Cerebellar cortex (tissue), 1 donor: ENCODE measurements around the gene SLC16A8.

Experiments used
- DNase-seq: peaks from one replicate; pipeline ENCODE4 v3.0.0-alpha.2; 2015; ENCODE audit warnings: low spot score

Gene SLC16A8

DNA sequence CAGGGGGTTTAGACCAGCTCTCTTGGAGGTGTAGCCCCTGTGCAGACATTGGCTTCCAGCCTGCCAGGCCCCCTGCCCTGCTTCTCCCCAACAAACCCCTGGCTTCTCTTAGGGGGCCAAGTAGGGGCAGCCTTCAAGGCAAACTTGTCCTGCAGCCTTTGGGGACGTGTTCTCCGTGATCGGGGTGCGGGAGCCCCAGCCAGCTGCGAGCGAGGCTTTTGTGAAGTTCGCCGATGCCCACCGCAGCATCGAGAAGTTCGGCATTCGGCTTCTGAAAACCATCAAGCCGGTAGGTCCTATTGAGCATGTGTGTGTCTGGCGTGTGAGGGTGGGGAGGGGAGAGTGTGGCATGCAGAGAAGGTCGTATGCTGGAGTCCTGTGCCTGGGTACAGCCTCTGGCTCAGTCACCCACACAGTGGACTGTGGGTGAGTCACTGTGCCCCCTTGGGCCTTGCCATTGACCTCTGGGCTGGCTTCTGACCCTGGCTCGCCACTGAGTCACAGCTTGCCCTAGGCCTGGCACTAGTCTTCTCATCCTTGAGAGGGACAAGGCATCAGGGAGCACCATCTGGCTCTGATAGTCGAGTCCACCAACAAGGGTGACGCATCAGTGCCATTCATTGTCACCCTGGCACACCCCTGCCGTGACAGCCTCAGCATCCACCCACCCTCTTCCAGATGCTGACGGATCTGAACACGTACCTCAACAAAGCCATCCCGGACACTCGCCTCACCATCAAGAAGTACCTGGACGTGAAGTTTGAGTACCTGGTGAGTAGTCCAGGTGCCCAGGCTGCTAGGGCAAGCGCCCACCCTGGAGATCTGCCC lies 11.4 kb downstream of the SLC16A8 start:
- DNase-seq: no peak

DNA sequence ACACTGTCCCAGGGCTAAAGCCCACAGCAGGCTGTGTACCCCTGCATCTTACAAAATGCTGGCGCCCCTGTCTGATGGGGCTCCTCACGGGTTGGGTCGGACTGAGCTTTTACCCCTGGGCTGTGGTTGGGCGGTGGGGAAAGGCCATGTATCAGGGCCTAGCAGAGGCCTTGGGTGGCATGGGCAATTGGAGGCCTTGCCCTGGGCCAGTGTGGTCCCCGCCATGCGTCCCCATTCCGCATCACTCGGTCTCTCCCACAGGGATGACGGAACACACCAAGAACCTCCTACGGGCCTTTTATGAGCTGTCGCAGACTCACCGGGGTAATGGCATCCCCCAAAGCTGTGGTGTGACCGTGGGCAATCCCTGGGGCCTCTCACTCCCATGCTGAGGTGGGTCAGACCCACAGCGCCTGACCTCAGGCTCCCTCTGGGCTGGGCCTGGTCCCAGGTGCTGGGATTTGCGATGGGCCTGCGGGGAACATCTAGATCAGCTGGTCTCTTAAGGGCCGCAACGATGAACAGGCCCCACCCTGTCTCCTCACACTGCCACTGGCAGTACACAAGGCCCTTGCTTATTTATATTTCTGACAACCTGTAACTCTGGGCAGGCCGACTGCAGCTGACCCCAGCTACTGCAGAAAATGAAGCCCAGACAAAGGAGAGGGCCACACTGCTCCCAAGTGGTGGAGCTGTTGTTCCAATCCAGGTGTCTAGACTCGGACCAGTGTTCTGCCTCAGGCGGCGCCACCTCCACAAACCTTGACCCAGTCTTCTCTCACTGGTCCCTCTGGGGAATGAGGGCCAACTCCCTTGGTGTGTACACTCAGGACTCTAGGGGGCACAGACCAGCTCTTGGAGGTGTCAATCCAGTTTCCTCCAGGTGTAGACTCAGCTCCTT lies 12.3 kb downstream of the SLC16A8 start:
- DNase-seq: no peak

DNA sequence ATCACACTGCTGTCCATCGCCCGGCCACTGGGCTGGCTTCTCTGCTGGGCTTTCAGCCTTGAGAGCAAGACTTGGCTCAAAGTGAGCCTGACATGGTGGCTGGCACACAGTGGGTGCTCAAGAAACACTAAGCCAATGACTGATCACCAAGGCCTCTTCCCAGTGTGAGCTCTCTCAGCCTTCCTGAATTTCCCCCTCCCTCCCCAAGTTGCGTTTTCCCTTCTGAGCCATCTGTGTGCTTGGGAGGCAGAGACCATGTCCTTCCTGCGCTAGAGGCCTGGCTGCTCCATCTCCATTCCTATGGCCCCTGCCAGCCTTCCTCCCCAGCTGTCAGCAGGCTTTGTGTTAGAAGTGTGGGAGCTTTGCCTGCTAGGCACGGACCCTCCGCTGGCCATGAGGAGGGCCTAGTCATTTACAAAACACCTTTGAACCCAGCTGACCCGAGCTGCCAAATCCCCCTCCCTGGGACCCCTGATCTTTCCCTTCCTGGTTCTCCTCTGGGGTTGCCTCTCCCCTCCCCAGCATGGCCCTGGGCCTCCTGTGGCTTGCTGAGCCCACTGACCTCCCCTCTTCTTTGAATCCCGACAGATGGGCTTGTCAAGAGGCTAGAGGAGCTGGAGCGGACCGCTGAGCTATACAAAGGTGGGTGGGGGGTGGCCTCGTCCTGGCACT lies 13.6 kb downstream of the SLC16A8 start:
- DNase-seq: peak; percentile 56

DNA sequence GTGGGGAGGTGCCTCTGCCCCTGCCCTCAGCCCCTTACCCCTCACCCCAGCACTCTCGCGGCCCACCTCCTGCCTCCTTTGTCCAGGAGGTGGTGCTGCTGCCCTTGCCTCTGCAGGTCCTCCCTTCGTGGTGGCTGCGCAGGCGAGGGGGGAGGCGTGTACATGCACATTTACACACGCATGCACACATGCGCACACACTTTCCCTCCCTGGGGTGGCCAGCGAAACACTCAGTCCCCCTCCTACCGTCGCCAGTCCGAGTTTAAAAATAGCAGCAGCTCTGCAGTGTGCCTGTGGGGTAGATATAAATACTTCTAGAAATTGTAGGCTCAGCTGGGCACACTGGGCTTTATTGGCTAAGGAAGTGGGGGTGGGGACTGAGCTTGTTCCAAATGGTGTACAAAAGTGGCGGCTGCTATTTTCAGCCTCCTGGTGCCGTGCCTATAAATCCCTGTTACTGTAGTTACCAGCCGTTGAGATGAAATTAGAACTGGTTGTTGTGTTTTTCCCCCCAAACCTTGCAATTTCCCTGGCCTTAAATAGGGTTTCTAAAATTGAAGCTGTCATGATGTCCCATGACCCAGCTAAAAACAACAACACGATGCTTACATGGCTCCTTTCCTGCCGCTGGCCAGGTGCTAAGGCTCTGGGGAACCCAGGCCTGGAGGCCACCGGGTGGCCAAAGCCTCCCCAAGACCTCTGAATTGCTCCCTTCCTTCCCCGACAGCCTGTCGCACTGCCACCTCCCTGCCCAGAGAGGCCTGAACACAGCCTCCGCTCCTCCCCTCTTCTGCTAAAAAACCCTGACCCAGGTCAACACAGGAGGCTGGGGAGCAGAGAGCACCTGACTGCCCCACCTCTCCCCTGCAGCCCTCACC lies 14.4 kb downstream of the SLC16A8 start:
- peak; percentile 92 for DNase-seq

DNA sequence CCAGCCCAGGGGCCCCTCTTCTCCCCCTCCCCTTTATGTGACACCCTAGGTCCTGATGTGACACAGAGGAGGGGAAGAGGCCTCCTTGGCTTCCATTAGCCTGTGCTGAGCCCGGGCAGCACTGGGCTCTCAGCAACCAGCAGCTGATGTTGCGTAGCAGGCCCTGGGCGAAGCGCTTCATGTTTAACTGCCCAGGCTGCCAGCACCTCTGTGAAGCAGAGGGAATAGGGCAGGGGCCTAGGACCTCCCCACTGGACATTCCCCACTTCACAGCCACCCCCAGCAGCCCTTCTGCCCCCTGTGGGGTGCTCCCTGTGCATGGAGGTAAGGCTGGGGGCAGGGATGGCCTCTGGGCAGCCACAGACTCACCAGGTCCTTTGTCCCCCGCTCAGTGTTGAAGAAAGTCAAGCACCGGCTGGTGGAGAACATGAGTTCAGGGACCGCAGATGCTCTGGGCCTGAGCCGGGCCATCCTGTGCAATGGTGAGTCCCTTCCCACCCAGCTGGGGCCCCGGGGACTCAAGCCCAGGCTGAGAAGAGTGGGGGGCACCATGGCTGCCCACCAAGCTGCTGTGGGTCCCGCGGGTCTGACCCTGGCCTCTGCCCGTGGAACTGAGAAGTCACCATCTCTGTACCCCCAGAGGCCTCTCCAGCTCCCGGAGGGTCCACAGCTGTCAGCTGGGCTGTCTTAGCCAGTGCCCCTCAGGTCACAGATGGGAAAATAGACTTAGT lies 15.2 kb downstream of the SLC16A8 start:
- no peak for DNase-seq

DNA sequence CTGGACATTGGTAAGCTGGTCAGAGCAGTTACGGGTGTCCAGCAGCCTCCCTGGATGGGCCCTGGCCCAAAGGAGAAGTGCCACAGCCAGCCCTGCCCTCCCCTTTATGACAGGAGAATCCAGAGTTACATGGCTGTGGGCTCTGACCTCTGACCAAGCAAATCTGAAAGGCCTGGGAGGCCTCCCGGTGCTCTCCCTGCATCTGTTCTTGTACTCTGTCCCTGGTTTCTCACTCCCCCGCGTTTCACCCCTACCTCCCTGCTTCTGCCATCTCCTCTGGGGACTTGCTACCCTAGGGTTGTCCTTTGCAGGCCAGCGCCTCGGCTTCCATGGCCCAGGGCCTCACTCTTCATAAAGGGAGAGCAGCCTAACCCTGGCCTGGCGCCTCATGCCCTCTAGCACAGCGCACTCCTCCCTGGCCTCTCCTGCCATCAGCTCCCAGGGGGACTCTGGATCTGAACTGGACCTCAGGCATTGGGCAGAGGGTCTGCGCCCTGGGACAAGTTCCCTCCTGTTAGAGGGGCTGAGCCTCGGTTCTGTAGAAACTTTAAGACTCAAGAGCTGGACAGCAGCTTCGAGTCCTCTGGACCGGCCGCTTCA lies 16.1 kb downstream of the SLC16A8 start:
- DNase-seq: no peak

DNA sequence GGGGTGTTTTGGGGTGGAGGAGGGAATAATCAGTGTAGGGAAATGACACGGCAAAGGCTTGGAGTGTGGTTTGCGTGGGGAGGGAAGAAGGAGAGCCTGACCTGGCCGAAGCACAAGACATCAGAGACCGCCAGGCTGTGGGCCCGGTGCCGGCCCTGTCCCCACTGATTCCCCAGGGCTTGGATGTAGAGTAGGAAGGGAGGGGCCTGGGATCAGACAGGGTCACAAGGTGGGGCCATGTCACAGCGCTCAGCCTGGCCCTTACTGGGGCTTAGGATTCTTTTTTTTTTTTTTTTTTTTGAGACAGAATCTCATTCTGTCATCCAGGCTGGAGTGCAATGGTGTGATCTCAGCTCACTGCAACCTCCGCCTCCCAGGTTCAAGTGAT lies 17.0 kb downstream of the SLC16A8 start:
- no peak for DNase-seq

DNA sequence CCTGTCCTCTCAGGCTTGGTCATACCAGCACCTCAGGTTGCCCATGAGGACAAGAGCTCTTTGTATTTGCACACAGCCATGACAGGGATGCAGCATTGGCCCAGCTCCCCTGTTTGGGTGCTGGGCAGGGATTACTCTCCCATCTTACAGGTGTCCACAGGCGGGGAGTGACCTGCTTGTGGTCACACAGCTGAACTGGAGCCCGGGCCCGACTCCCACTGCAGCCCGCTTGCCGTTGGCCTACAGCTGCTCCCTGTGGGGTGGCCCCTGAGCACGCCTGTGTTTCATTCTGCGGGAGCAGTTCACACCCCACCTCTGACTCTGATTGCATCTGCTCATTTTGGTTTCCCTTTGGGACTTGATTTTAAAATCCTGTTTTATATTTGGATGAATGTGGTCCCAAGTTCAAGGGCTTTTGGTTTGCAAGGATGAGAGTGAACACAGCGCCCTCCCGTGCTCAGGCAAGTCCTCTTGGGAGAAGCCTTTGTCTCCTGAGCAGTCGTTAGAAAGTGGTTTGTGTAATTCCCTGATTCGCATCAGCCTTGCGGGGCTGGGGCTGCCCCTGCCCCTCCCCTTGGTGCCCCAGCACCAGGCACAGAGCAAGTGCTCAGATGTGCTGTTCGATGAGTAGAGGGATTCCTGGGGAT lies 17.5 kb downstream of the SLC16A8 start:
- DNase-seq: no peak

DNA sequence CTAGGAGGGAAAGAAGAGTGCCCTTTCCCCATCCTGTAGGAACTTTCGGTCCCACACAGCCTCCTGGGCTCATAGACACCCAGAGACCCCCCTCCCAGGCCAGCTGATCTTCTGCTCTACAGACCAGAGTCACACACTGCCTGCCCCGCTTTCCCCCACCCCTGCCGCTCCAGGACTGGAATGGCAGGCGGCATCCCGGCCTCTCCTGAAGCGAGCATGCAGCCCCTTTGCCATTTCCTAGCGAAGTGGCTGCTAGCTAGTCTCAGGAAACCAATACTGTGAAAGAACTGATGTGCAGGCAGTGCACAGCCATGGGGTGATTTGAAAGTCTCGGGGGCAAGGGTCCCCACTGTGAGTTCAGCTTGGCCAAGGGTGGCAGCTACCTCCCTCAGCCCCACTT lies 18.4 kb downstream of the SLC16A8 start:
- no peak for DNase-seq

DNA sequence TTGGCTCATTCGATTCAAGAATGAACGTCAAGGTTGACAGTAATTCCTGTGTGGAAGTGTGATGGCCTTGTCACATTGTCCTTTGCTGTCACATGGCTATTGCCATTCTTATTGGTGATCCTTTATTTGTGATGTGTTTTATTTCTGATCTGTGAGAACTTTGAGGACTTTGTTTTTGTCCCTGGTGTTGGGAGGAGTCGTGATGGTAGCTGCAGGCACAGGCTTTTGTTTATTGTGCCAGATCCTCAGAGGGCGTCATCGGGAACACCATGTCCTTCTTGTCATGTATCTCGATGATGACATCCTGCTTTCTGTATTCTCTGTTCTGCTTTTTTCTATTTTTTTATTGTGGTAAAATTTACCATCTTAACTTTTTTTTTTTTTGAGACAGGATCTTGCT lies 21.2 kb downstream of the SLC16A8 start:
- no peak for DNase-seq

DNA sequence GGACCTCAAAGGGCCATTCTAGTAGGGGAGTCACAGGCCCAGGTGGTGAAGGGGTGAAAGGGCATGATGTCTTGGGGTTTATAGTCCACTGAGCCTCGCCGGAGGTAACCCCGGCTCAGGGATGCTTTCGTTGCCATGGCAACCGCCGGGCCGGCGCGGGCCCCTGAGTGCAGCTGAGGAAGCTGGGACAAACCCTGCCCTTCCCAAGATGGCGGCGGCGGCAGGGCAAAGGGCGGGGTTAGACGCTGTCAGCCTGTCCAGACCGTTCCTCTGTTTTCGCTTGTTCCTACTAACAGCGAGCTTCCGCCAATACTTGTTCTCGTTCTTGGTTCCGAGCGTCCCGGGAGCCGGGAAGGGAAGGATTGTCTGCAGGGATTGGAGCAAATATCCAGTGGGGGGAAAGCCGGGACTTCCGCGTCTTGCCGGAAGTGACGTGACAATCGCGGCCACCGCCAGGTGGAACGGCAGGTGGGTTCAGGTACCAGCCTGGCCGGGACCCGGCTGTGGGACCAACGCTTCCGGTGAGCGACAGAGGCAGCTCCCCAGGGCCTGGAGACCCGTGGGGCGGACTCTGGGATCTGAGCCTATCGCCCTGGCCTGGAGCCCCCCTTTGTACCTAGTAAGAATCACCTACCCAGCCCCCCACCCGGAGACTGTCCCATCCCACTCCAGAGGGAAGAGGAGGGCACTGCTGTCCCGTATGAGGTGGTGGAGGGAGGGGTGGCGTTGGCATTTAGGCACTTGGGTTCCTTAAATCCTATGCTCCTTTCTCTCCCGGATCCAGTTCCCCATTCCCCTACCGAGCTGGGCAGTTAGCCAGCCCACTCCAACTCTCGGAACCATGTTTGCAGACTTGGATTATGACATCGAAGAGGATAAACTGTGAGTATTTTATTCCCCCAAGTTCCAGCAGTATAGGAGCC lies 26.8 kb downstream of the SLC16A8 start, which contains the start of gene PICK1:
PICK1 (plus strand) TSS at position 436 of the 923 bp plus-strand sequence; CDS start at position 842, 406 bp downstream.
- DNase-seq: peak; percentile 99

DNA sequence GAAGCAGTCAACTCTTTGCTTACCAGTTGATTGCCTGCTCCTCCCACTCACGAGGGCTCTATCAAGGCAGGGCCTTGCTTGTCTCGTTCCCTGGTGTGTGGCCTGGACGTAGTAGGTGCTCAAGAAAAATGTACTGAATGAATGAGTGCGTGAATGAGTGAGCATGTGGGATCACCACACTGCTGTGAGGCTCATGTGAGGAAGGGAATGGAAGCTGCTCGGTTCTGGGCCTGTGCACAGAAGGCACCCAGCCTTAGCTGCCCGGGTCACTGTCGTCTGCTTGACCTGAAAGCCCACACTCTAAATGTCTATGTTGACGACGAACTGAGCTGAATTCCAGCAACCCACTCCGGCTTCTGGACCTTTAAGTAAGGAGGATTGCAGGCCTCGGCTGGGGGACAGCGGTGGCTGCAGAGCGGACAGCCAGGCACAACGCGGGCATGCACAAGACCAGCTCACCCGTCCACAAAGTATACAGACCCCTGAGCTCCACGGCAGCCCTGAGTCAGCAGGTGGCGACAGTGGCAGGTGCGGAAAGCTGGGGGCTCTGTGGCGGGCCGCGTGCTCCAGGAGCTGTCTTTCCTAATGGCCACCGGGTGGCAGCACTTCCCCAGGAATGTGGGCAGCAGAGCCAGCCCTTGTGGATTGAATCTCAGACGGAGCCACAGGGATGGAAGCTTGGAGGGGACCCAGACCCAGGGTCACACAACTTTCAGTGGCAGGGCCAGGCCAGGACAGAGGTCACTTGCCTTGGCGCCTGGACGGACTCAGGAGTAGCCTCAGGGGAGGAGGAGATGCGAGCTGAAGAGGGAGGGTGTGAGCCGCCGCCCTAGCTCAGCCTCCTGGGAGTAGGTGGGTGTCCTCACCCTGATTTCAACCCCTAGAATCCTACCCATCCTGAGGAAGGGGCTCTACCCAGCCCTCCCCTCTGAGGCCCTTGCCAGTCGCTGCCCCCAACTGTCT lies 31.8 kb downstream of the SLC16A8 start:
- peak; percentile 89 for DNase-seq

DNA sequence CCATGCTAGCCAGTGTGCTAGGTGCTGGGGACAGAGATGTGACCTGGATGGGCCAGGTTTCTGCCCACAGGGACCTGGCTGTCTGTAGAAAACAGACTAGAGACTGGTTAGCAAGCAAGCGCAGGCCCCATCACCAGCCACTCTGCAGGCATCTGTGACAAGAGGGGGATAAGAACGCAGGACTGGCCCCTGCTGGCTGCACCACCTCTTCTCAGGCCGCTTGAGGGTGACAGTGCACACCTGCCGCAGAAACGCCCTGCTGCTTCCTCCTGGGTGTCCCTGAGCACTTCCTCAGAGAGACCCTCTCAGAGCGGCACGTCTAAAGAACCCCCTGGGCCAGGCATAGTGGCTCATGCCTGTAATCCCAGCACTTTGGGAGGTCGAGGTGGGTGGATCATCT lies 32.7 kb downstream of the SLC16A8 start:
- no peak for DNase-seq

DNA sequence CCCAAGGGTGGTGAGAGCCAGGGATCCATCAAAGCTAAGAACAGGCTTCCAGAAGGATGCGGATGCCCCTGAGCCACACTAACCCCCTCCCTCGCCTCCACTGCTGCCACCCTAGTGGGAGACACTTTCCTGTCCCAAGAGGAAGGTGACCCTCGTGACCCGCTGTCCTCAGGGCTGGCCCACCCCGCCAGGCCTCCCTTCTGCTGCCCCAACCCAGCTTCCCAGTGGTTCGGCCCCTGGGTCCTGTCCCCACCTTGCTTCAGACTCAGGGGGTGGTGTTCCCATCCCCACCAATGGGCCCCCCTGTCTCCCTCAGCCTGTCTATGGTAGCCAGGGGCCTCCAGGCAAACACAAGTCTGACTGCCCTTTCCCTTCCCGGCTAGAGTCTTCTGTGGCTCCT lies 33.3 kb downstream of the SLC16A8 start:
- DNase-seq: no peak

DNA sequence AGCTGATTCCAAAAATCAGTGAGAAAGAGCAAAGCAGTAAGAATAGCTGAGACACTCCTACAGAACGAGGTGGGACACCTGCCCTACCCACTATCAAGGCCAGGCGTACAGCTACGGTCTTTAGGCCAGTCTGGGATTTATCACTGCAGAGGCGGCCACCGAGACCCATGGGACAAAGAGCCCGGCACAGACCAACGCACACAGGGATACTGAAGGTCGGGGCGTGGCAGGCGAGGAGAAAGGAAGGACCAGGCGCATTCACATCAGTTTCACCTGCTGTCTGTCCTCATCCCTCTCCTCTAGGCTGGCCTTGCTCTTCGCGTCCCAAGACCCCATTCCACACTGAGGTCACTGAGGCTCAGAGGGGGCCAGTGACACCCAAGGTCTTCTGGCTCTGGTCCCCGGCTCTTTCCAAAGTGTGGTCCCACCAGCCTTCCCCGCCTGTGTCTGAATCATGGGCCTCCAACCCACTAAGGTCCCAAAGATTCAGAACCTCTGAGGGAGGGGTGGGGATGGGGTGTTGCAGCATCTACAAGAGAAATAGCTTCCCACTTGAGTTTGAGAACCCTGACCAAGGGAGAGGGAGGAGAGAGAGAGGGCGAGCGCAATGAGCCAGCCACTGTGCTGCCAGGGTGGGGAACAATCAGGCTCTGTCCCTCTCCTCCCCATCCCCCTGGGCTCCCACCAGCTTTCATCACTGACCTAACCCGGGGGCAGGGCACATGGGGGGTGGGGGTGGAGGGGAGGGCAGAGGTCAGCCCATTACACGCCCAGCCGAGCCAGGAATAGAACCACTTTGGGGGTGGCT lies 34.0 kb downstream of the SLC16A8 start:
- DNase-seq: no peak

DNA sequence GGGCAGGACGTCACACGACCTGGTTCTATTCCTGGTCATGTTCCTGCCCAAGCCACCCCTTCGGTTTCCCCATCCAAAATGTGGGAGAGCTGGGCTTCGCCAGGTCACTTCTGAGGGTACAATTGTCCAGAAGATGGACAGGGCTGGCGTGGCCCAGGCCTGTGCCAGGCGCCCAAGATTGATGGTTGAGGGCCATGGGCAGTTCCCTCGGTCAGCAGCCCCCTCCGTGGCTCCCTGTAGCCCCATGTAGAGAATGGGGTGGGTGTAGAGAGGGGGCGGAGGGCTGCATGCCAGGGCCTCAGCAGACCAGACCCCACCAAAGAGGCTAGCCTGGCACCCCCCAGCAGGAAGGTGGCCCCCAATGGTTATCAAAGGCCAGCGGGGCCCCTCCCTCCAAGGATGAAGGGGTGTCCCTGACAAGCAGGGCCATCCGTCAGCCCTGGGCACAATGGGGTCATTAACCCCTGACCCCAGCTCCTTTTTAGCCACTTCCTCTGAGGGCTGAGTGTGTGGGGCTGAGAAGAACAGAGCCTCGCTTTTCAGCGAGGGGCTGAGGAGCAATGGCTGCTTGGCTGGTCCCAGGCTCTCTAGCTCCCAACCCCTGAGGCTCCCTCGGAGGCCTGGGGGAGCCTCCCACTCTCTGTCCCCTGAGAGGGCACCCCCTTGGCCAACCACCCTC lies 37.8 kb downstream of the SLC16A8 start:
- no peak for DNase-seq
